HG03108 (cell line): ENCODE data around the gene FANCF.

Experiments
- ATAC-seq: cut with Tn5 transposase; IDR thresholded peaks from one replicate; pipeline ENCODE4 v1.9.1; 2021; ENCODE audit warnings: moderate library complexity; ENCODE audit not compliant: unreplicated experiment

FANCF gene

DNA sequence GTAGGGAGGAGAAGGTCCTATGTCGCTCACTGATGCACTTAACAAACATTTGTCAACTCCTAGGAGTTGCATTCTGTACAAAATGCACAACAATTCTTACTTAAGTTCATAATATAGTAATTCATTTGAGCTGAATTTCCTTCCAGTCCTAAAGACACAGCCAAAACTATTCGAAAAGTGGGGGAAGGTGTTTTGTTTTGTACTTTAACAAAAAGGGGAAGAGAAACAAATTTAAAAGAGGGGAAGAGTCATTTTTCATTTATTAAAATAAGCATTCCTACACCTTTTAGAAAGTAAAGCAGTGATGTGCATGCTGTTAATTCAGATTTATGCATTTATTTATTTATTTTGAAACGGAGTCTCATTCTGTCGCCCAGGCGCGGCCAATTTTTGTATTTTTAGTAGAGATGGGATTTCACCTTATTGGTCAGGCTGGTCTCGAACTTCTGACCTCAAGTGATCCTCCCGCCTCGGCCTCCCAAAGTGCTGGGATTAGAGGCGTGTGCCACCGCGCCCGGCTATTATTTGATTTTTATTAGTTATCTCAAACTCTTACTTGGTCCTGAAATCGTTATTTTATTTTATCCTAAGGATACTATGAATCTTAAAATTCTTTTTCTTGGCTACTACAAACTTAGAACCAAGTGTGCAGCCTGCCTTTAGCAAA lies 1.1 kb upstream of the FANCF start:
- ATAC-seq = no peak

DNA sequence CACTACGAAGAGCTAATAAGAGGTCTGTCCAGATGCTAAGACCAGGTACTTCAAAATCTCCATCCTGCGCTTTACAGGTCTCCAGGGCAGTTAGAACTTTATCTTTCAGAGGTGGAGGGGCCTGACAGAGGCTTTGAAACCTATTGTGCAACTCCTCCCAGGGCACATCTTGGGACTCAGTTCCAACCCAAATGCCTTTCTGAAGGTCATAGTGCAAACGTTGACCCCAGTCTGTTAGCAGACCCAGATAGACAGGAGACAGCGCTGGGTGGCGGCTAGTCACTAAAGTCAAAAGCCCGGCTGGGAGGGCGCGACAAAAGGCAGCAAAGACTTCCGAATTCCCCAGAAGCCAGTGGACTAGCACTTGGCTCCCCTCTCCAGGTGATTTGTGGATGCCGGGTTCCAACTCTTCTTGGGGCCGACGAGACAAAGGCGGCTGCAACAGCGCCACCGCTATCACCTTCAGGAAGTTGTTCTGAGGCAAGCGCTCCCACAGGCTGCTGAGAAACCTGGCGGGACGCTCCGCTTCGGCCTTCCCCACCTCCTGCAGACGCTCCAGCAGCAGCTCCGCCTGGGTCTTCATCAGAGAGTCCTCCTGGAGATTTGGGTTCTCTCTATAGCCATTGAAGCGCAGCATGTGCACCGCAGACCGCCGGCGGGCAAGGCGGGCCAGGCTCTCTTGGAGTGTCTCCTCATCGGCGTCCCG lies 728 bp downstream of the FANCF start:
- peak; percentile 39 for ATAC-seq

DNA sequence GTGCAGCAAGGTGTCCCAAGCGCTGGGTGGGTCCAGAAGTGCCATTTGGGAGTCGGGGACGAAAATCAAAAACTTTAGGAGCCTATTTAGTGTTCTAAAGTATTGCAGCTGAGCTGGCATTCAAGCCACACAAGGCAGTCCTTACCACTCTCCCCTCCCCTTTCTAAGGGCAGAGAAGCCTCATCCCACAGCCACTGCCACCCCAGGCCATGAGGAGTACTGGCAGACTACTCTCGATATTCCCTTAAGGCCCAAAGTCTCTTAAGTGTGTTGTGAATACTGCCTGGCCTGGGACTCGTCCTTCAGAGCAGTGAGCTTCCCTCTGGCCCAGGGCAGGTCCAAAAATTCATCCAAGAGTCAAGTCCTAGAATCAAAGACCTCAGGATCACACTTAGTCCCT lies 7.8 kb downstream of the FANCF start:
- ATAC-seq = no peak

DNA sequence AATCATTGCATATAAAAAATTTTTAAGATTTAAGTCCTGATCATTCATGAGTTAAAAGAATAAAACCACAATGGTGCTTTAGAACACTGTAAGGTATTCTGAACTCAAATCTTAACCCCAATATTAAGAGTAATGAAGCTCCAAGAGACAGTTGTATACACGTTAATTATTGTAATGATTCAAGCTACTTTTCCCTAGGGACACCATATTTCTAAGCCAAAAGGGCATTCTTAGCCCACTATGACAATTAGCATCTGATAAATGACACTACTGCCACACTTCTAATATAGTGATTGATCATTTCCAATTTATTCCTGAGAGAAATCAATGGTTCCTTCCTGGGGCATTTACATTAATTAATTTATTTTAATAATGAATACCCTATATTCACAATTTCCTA lies 21.7 kb downstream of the FANCF start:
- no peak for ATAC-seq

DNA sequence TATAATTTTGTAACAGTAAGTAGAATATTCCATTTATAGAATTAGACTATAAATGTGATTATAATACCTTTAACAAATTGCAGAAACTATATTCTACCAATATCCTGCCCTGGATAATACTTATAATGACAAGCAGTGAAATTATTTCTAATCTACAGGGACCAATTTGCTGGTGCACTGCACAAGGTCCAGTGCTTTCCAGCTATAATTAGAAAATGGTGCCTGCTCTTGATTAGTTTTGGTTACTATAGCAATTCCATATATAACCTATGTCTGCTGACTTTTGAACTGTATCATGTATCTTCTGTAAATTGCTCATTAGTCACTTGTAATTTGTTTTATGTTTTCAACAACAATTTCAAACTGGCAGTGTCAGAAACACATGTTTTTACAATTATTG lies 23.1 kb downstream of the FANCF start:
- no peak for ATAC-seq

DNA sequence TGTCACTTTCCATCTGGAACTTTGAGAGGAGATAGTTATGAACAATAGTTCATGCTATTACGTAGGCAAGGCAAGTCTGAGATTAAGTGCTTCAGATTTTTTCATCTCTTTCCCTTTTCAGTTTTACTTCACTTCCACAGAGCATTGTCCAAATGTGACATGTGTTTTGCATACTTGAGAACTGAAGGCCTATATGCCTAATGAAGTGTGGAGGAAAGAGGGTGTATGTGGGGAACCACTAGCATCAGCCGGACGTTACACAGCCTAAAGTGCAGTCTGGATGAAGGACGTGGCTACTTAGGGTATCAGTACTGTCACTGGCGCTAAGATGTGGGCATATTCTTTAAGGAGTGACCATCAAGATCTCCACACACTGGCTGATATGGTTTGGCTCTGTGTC lies 26.2 kb downstream of the FANCF start:
- no peak for ATAC-seq

DNA sequence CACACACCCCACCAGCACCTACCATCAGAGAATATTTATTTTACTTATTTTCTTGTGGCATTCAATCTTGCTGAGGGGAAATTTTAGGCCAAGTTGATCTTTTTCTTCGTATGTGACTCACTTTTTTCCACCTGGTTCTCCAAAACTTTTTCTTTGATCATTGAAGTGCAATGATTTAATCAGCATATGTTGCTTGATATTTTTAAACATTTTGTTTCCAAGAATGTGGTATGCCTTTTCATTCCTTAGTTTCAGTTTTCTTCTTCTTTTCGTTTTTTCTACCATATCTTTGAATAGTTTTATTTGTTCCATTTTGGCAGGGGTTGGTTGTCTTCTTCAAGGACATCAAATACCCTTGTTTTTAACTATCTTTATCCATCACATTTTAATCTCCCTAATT lies 28.6 kb downstream of the FANCF start:
- ATAC-seq = no peak

DNA sequence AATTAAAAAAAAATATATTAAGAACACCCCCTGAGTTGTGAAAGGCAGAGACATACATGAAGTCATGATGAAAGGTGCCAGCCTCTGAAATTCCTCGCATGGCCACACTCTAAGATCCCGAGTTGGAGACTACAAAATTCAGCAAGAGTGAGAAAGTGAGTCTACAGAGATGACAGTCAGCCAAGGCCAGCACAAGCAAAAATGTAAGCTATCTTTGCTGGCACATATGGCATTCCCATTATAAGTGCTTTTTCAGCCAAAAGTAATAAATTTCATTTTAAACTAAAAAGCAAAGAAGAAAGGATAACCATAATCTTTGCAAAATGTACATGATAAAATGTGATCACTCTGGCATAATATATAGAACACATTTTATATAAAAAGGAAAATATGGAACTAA lies 40.6 kb downstream of the FANCF start:
- no peak for ATAC-seq

DNA sequence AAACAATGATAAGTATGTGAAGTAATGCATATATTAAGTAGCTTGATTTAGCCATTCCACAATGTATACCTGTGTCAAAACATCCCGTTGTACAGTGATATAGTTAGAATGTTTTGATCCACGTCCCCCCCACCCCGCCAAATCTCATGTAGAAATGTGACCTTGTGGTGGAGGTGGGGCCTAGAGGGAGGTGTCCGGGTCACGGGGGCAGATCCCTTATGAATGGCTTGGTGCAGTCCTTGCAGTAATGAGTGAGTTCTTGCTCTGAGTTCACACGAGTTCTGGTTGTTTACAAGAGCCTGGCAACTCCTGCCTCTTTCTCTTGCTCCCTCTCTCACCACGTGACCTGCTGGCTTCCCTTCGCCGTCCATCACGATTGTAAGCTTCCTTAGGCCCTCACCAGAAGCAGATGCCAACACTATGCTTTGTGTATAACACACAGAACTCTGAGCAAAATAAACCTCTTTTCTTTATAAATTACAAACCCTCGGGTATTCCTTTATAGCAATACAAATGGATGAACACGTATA lies 41.6 kb downstream of the FANCF start:
- no peak for ATAC-seq

DNA sequence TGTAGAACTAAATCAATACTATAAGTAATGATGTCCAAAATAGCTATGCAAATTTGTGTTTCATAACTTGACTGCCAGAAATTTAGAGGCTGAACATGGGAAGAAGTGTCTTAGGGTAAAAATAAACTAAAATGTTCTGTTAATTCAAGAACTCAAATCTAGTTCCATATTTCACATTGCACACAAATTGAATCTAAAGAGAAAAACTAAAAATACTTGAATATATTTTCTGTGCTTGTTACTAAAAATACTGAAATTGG lies 43.5 kb downstream of the FANCF start:
- no peak for ATAC-seq

DNA sequence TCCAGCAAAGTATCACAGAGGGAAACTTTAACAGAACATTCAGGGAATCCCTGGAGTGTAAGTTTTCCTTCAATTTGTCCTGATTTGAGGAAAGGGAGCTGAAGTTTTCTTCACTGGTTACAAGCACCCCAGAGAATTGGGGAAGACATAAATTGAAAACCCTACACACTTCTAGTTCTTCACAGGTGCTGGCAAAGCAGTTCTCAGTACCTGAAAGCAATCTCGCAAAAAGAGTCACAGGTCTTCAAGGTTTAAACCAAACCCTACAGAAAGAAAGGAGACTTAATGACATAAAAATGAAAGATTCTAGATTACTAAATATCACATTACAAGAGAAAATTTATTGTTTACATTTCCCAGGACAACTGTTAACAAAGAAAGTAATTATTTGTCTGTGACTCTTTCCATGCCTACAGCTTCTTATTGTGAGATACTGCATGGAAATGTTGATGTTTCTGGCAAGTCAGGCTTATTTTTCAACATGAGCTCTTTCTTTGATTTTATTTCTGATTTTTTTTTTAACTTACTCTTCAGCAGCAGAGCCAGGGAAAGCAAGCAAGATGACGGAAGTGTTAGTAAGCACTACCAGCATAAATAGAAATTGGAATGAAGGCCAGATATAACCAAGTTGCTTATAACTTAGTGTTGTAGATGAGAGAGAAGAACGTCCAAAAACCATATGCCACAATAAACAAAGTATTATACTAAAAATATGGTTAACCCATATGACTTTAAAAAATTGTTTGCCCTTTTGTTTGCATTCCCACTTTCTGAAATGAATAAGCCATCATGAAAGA lies 44.1 kb downstream of the FANCF start:
- ATAC-seq = no peak

DNA sequence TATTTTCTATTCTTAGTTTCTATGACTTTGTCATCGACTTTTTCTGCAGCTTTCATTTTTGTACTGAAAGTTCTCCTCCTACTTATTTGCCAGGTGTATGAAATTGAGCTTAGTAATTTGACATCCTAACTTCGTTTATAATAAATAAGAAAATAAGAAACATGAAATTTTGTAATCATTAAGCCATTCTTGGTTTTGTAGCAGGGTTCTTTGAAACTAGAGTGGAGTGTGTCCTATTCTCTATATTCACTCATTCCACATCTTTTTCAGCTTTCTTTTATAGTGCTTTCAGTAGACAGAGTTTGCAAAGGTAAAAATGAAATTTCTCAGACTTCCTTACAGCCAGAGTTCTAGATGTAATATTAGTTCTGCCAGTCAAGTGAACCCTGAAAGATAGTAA lies 47.8 kb downstream of the FANCF start:
- ATAC-seq = no peak
